Fibroblast of mammary gland (primary cell): ENCODE results near the gene FBXW11.
A peak's percentile ranks its signal among the peaks of the same experiment; 100 is the strongest.

Experiments
- DNase-seq: peaks from one replicate; pipeline ENCODE4 v3.0.0-alpha.2; 2010; ENCODE audit warnings: low read depth
- H3K4me3 ChIP-seq: 2 replicates; pipeline ENCODE4 v1.5.1; 2011; ENCODE audit warnings: low read depth, mild to moderate bottlenecking, low read length, moderate library complexity; ENCODE audit not compliant: control insufficient read depth
- TF ChIP-seq, protein P1 (sequence below): conservative IDR thresholded peaks from 2 replicates; pipeline ENCODE4 v1.5.1; 2011; ENCODE audit warnings: low read depth, low read length, inconsistent platforms; ENCODE audit not compliant: control insufficient read depth, insufficient read depth

Gene FBXW11

GRCh38 chr5:171907725-171908343 is 98.6 kb downstream of the FBXW11 start:
- TF ChIP-seq, protein P1, sequence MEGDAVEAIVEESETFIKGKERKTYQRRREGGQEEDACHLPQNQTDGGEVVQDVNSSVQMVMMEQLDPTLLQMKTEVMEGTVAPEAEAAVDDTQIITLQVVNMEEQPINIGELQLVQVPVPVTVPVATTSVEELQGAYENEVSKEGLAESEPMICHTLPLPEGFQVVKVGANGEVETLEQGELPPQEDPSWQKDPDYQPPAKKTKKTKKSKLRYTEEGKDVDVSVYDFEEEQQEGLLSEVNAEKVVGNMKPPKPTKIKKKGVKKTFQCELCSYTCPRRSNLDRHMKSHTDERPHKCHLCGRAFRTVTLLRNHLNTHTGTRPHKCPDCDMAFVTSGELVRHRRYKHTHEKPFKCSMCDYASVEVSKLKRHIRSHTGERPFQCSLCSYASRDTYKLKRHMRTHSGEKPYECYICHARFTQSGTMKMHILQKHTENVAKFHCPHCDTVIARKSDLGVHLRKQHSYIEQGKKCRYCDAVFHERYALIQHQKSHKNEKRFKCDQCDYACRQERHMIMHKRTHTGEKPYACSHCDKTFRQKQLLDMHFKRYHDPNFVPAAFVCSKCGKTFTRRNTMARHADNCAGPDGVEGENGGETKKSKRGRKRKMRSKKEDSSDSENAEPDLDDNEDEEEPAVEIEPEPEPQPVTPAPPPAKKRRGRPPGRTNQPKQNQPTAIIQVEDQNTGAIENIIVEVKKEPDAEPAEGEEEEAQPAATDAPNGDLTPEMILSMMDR, result peak; percentile 81
- peak; percentile 73 for DNase-seq
- no peak overlapping the region for H3K4me3 ChIP-seq

- no peak overlapping the region for H3K4me3 ChIP-seq
- TF ChIP-seq, protein P1, result no peak
- DNase-seq, result no peak
Observed at GRCh38 chr5:171906703-171907590, 99.5 kb downstream of the FBXW11 start.

- TF ChIP-seq, protein P1, result no peak
- no peak for DNase-seq
- no peak overlapping the region for H3K4me3 ChIP-seq
Observed at GRCh38 chr5:171906066-171906570, 100.3 kb downstream of the FBXW11 start.

GRCh38 chr5:171904886-171905285 is 101.6 kb downstream of the FBXW11 start:
- TF ChIP-seq, protein P1, result no peak
- no peak for DNase-seq
- H3K4me3 ChIP-seq, result no peak overlapping the region

- H3K4me3 ChIP-seq, result no peak overlapping the region
- DNase-seq, result no peak
- TF ChIP-seq, protein P1, result no peak
Observed at GRCh38 chr5:171901764-171902163, 104.7 kb downstream of the FBXW11 start.

DNA sequence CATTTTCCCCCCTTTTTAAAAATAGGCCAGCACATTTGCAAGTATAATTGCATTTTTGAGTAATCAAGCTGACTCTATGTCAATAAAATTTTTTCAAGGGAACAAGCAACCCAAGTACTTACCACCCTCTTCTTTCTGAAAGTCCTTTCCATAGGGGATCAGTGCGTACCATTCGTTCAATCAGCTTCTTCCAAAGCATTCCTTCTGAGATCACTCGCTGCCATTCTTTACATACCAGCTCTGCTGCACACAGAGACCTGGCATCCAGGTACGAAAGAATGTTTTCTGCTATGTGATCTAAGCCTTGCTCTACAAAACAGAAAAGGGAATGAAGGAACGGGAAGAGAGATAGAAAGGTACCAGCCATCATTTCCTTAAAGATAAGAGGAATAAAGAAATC is 106.6 kb downstream of the FBXW11 start:
- TF ChIP-seq, protein P1, result no peak
- H3K4me3 ChIP-seq, result no peak overlapping the region
- no peak for DNase-seq
